Fibroblast of lung (primary cell): ENCODE measurements around the gene THSD7B. TPM values are rescaled to one million over a fixed set of nuclear protein-coding genes. Genes with fewer than 3 reads are reported as not detected.

Experiments used
- DNase-seq, 2 donors: peaks; one replicate each; pipeline versions ENCODE4 v3.0.0 to v3.0.0-alpha.2; 2010; ENCODE audit warnings: low read depth in 2 of 2
- H2AFZ ChIP-seq: 2 replicates; pipeline ENCODE4 v1.5.1; 2012; ENCODE audit warnings: low read length, control low read depth, inconsistent platforms
- H3K27ac ChIP-seq: 2 replicates; pipeline ENCODE4 v1.5.1; 2011; ENCODE audit warnings: low read length, control low read depth; ENCODE audit not compliant: insufficient read depth
- H3K27me3 ChIP-seq: 2 replicates; pipeline ENCODE4 v1.5.1; 2011; ENCODE audit warnings: mild to moderate bottlenecking, low read length; ENCODE audit not compliant: control insufficient read depth, insufficient read depth
- H3K36me3 ChIP-seq: 2 replicates; pipeline ENCODE4 v1.5.1; 2011; ENCODE audit warnings: low read length; ENCODE audit not compliant: control insufficient read depth, insufficient read depth
- H3K4me1 ChIP-seq: 2 replicates; pipeline ENCODE4 v1.5.1; 2011; ENCODE audit warnings: low read length; ENCODE audit not compliant: control insufficient read depth, insufficient read depth; ENCODE audit errors: extremely low read depth
- H3K4me2 ChIP-seq: 2 replicates; pipeline ENCODE4 v1.5.1; 2011; ENCODE audit warnings: low read length, control low read depth; ENCODE audit not compliant: insufficient read depth; ENCODE audit errors: extremely low read depth
- H3K4me3 ChIP-seq, 4 experiments: fragments of 200-600 bp in 1 of 4; sonication (generic) in 1 of 4; replicated peaks in 1 of 4; 2 replicates each; pipeline ENCODE4 v1.5.1; 2011 to 2016; ENCODE audit warnings: low read length in 4 of 4, low read depth in 3 of 4, mild to moderate bottlenecking in 3 of 4, control low read depth in 2 of 4, inconsistent platforms in 1 of 4, mixed read lengths in 1 of 4; ENCODE audit not compliant: insufficient read depth in 1 of 4; ENCODE audit errors: control extremely low read depth in 1 of 4
- H3K79me2 ChIP-seq: 2 replicates; pipeline ENCODE4 v1.5.1; 2012; ENCODE audit warnings: mild to moderate bottlenecking, low read length, inconsistent platforms; ENCODE audit not compliant: control insufficient read depth, insufficient read depth
- H3K9ac ChIP-seq: 2 replicates; pipeline ENCODE4 v1.5.1; 2011; ENCODE audit warnings: mild to moderate bottlenecking, low read length, control low read depth; ENCODE audit not compliant: insufficient read depth
- H3K9me3 ChIP-seq: 2 replicates; pipeline ENCODE4 v1.5.1; 2012; ENCODE audit warnings: low read depth, low read length; ENCODE audit not compliant: control insufficient read depth, insufficient read depth
- H4K20me1 ChIP-seq: 2 replicates; pipeline ENCODE4 v1.5.1; 2011; ENCODE audit warnings: low read length; ENCODE audit not compliant: control insufficient read depth, insufficient read depth; ENCODE audit errors: extremely low read depth
- CTCF ChIP-seq, 2 donors: IDR thresholded peaks in 1 of 2; conservative IDR thresholded peaks in 1 of 2; 1 replicate in 1 of 2; 2 replicates in 1 of 2; pipeline ENCODE4 v1.5.1; 2011 to 2012; ENCODE audit warnings: low read length in 2 of 2, control low read depth in 1 of 2, inconsistent platforms in 1 of 2, low read depth in 1 of 2, mild to moderate bottlenecking in 1 of 2
- EZH2 ChIP-seq: IDR thresholded peaks from 2 replicates; pipeline ENCODE4 v1.5.1; 2012; ENCODE audit warnings: low read length, control low read depth, mild to moderate bottlenecking; ENCODE audit errors: missing control alignments
- polyA plus RNA-seq, 2 donors: library from polyadenylated mRNA; depleted of rRNA in 1 of 2; stranded (reverse) in 1 of 2; unstranded in 1 of 2; fragments of >200 nt; gene quantifications; 2 replicates each; pipeline ENCODE4 v1.2.1, GENCODE V29; 2011 to 2012; ENCODE audit warnings: missing spikeins in 1 of 2
- total RNA-seq: library from RNA; depleted of rRNA; stranded (reverse); fragments of >200 nt; gene quantifications from 2 replicates; pipeline ENCODE4 v1.2.1, GENCODE V29; 2014

Gene THSD7B
- total and polyA plus RNA-seq, 2 donors (not counting 1 experiment from before 2014, with no cell fraction given) = under 0.01 TPM; not detected in 1

GRCh38 chr2:137449454-137449853 is 684.1 kb downstream of the THSD7B start:
- Histone ChIP-seq H3K27me3 (no peaks in the 10 kb centered on the region), H4K20me1 (no peaks in the 10 kb centered on the region), H3K9me3 (no peaks in the 10 kb centered on the region), H3K9ac (no peak overlapping the region), H3K4me2 (no peak overlapping the region), H3K27ac (no peak overlapping the region), H3K79me2 (no peaks in the 10 kb centered on the region), H3K36me3 (no peaks in the 10 kb centered on the region), H3K4me3 (no peak overlapping the region), H3K4me1 (no peaks in the 10 kb centered on the region), H2AFZ (no peak overlapping the region)
- DNase-seq = no peak
- TF ChIP-seq CTCF (conservative IDR thresholded peaks at IDR 0.05 in 1 of 2, IDR thresholded peaks at IDR 0.05 in 1 of 2; ENCODE audit: low read depth in 1 of 2, low read length in 2 of 2) (no peak), EZH2 (no peak)

- TF ChIP-seq EZH2 (no peak), CTCF (conservative IDR thresholded peaks at IDR 0.05 in 1 of 2, IDR thresholded peaks at IDR 0.05 in 1 of 2; ENCODE audit: low read depth in 1 of 2, low read length in 2 of 2) (no peak)
- Histone ChIP-seq H3K4me2 (no peak overlapping the region), H3K27me3 (no peaks in the 10 kb centered on the region), H3K9me3 (no peaks in the 10 kb centered on the region), H3K9ac (no peak overlapping the region), H2AFZ (no peak overlapping the region), H3K27ac (no peak overlapping the region), H3K79me2 (no peaks in the 10 kb centered on the region), H3K36me3 (no peaks in the 10 kb centered on the region), H3K4me3 (no peak overlapping the region), H3K4me1 (no peaks in the 10 kb centered on the region), H4K20me1 (no peaks in the 10 kb centered on the region)
- DNase-seq = no peak
These were observed 689.5 kb downstream of the THSD7B start for GRCh38 chr2:137454886-137455285.

- H4K20me1 ChIP-seq = no peaks in the 10 kb centered on the region
- no peak overlapping the region for H2AFZ ChIP-seq
- H3K4me2 ChIP-seq = no peak overlapping the region
- no peak overlapping the region for H3K27ac ChIP-seq
- no peaks in the 10 kb centered on the region for H3K27me3 ChIP-seq
- peak in 1 of 2 donors; percentile 7 for DNase-seq
- no peak overlapping the region for H3K9ac ChIP-seq
- no peak overlapping the region for H3K4me3 ChIP-seq
- peak; percentile 15 to 47 for TF ChIP-seq CTCF (conservative IDR thresholded peaks at IDR 0.05 in 1 of 2, IDR thresholded peaks at IDR 0.05 in 1 of 2; ENCODE audit: low read depth in 1 of 2, low read length in 2 of 2)
- TF ChIP-seq EZH2 = no peak
- H3K9me3 ChIP-seq = no peaks in the 10 kb centered on the region
- no peaks in the 10 kb centered on the region for H3K4me1 ChIP-seq
- H3K79me2 ChIP-seq = no peaks in the 10 kb centered on the region
- no peaks in the 10 kb centered on the region for H3K36me3 ChIP-seq
These were observed 702.0 kb downstream of the THSD7B start for GRCh38 chr2:137467246-137467862.
